CD4-positive, alpha-beta T cell treated with Interleukin-2 at 100 ng/mL for 4 hours (primary cell): Measurements from ENCODE around the gene TTLL7.

ENCODE experiments used
- DNase-seq: peaks from one replicate; pipeline ENCODE4 v3.0.0-alpha.2; 2020; ENCODE audit warnings: low spot score

Gene TTLL7

GRCh38 chr1:83998498-83999315, at the start of gene TTLL7:
Gene TTLL7 (minus strand): TSS chr1:83999132. CDS start chr1:83952211, 46,921 bp downstream.
- DNase-seq: peak; percentile 50

GRCh38 chr1:84042461-84042860, 43.5 kb upstream of the TTLL7 start:
- DNase-seq: no peak

GRCh38 chr1:84037758-84038611, 39.1 kb upstream of the TTLL7 start:
- no peak for DNase-seq

- no peak for DNase-seq
These were observed 32.9 kb upstream of the TTLL7 start for GRCh38 chr1:84031802-84032327.

GRCh38 chr1:84027368-84027767, 28.4 kb upstream of the TTLL7 start:
- no peak for DNase-seq

GRCh38 chr1:84025966-84026365, 27.0 kb upstream of the TTLL7 start:
- no peak for DNase-seq

- no peak for DNase-seq
These were observed 22.9 kb upstream of the TTLL7 start for GRCh38 chr1:84021822-84022221.

- DNase-seq: no peak
These were observed 21.2 kb upstream of the TTLL7 start for GRCh38 chr1:84020151-84020550.

- no peak for DNase-seq
These were observed 20.3 kb upstream of the TTLL7 start for GRCh38 chr1:84019217-84019616.

GRCh38 chr1:84013708-84014107, 14.8 kb upstream of the TTLL7 start:
- DNase-seq: no peak

- no peak for DNase-seq
These were observed 13.1 kb upstream of the TTLL7 start for GRCh38 chr1:84012018-84012417.

- no peak for DNase-seq
These were observed 11.2 kb upstream of the TTLL7 start for GRCh38 chr1:84010136-84010535.

GRCh38 chr1:84008631-84009030, 9.7 kb upstream of the TTLL7 start:
- DNase-seq: no peak

- DNase-seq: no peak
These were observed 7.7 kb upstream of the TTLL7 start for GRCh38 chr1:84006591-84006990.

GRCh38 chr1:84001501-84001900, 2.6 kb upstream of the TTLL7 start:
- DNase-seq: no peak

- DNase-seq: no peak
These were observed 2.1 kb upstream of the TTLL7 start for GRCh38 chr1:84000954-84001495.

GRCh38 chr1:84000196-84000885, 1.4 kb upstream of the TTLL7 start:
- no peak for DNase-seq

GRCh38 chr1:83999316-83999819, 436 bp upstream of the TTLL7 start:
- DNase-seq: no peak

GRCh38 chr1:83998205-83998497, 781 bp downstream of the TTLL7 start:
- no peak for DNase-seq

GRCh38 chr1:83997631-83998030, 1.3 kb downstream of the TTLL7 start:
- DNase-seq: no peak

- no peak for DNase-seq
These were observed 2.3 kb downstream of the TTLL7 start for GRCh38 chr1:83996621-83997020.

GRCh38 chr1:83996191-83996590, 2.7 kb downstream of the TTLL7 start:
- no peak for DNase-seq
